DMS79 treated with DMSO at 0.1 percent for 48 hours (cell line): ENCODE measurements around the gene TSPAN18.
"Not testable (repeated sequence)": the region's sequence is repeated elsewhere in the genome, so short reads cannot be mapped to it uniquely, and the experiment has no call there.

Experiments
- DNase-seq: peaks from one replicate; lab custom pipeline; 2025; lab: John Stamatoyannopoulos, UW

TSPAN18 gene

GRCh38 chr11:44868455-44869421 is 142.0 kb downstream of the TSPAN18 start:
- peak; percentile 52 for DNase-seq

DNA sequence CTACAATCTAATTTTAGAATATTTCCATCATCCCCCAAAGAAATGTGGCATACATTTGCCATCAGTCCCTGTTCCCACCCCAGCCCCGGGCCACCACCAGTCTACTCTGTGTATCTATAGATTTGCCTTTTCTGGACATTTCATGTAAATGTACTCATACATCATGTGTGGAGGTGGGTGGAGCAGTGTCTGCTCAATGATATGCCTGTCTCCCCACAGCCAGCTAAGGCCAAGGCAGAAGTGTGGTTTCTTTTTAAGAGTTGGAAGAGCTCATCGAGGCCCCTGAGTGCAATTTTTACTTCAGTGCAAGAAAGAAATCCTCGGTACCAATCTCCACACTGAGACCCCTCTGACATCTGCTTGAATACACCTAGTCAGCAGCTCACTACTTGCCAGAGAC is 143.4 kb downstream of the TSPAN18 start:
- DNase-seq = no peak

DNA sequence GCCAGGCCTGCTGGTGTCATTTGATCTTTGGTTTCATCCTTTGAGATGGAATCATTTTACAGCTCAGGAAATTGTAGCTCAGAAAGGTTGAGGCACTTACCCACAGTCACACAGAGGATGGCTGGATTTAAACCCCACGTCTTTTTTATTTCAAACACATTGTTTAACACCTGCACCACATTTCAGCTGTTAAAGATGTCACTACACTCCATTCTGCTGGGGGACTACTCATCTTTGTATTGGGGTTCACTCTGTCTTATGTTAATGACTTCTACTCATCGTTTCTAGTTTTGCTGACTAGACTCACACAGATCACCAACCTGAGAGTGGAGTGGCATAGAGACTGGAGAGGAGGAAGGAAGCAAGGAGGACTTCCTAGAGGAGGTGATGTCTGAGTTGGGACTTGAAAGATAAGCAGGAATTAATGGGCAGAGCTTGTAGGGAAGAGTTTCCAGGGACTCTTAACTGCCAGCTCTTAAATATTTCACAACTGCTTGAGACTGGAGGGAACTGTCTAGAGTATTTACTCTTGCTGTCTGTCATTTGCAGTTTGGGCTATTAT is 143.9 kb downstream of the TSPAN18 start:
- no peak for DNase-seq

DNA sequence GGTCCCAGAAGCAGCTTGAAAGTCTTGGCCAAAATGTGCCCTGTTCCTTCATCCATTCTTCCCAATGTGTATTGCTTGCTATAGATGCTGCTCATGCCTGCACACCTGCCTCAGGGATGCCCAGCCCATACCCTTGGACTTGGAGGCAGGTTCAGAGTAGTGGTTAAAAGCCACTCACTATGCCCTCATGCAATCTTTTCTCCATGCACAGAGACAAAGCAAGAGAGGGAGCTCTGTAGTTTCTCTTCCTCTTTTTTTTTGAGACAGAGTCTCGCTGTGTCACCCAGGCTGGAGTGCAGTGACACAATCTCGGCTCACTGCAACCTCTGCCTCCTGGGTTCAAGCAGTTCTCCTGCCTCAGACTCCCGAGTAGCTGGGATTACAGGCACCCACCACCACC is 144.9 kb downstream of the TSPAN18 start:
- not testable (repeated sequence) for DNase-seq

- no peak for DNase-seq
Measured at GRCh38 chr11:44872556-44872955, 145.8 kb downstream of the TSPAN18 start.

GRCh38 chr11:44873537-44873936 is 146.8 kb downstream of the TSPAN18 start:
- DNase-seq = peak; percentile 84

DNA sequence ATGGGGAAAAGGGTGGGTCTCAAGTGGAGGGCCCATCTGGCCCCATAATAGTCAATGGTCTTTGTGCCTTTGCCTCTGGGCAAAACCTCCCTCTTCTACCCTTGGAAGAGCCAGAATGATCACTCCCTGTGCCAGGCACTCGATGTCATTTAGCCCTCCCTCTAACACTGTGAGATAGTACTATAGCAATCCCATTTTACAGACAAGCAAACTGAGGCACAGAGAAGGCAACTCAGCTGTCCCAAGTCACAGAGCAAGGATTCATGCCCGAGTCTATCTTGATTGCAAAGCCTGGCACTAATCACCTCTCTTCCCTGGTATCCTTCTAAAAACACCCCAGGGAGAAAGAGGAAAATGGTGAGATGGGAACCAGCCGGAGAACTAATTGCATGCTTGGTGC is 147.5 kb downstream of the TSPAN18 start:
- no peak for DNase-seq

GRCh38 chr11:44875037-44875436 is 148.3 kb downstream of the TSPAN18 start:
- DNase-seq = no peak

GRCh38 chr11:44876194-44876723 is 149.5 kb downstream of the TSPAN18 start:
- DNase-seq = no peak

- DNase-seq = no peak
Measured at GRCh38 chr11:44876906-44877305, 150.1 kb downstream of the TSPAN18 start.

DNA sequence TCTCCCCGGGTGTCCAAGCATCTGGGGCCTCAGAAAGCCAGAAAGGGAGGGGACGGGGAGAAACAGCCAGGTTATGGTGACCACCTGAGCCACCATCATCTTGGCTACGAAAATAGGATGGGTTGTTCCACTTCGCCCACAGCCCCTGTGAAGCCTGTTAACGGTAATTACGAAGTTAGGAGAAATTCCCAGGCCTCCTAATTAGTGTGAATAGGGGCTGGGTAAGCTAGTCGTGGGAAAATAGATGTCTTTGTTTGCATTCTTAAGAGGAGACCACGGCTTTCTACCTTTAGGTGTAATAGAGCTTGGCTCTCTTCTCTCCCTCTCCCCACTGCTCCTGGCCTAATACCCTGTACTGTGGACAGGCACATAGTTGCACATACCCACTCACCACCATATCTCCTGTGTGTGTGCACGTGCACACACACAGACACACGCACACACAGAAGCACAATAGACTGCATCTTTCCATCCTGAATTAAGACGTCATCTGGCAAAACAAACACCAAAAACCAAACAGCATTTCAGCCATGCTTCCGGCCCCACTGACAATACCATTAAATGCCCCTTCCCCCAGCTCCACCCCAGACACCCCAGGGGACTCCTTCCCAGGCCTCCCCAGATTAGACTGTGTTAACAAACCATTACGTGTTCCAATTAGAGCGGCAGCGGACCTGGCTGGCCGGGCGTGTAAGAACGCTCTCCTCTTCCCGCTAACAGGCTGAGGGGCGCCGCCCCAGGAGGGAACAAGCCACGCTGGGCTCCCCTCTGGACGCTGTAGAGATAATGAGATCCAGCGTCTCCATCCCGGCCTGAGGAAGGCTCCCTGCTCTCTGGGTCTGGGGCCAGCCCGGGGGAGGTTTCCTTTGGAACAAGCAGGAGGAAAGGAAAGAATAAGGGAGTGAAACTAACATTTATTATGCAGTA is 151.1 kb downstream of the TSPAN18 start:
- DNase-seq = peak; percentile 67

DNA sequence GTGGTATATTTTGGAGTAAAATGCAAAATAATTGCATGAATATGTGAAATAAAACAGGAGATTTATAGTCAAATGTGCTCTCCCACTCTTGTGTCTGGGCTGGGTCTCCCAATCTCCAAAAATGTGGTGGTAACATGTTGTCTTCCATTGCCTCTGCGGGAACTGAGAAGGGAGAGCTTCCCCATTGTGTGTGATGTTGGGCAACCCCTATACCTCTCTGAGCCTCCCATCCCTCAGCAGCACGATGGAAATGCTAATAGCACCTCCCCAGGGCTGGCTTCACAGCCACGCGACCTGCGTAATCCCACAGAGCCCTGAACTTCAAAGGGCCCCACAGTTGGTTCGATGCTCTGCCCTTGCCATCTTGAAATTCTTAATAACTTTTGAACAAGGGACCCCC is 151.9 kb downstream of the TSPAN18 start:
- DNase-seq = peak; percentile 21

DNA sequence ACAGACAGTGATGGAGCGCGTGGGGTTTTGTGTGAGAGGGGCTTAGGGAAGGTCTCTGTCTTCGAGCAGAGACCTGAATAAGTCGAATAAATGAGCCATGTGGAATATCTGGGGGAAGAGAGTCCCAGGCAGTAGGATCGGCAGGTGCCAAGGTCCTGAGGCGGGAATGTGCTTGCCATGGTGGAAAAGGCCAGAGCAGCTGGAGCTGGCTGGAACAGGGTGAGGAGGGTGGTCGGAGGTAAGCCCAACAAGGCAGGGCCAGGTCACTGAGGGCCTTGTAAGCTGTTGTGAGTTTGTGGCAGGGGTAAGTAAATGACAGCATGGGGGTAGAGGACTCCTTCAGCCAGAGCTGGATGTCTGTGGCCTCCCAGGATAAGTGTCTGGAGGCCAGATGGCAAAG is 152.7 kb downstream of the TSPAN18 start:
- no peak for DNase-seq

DNA sequence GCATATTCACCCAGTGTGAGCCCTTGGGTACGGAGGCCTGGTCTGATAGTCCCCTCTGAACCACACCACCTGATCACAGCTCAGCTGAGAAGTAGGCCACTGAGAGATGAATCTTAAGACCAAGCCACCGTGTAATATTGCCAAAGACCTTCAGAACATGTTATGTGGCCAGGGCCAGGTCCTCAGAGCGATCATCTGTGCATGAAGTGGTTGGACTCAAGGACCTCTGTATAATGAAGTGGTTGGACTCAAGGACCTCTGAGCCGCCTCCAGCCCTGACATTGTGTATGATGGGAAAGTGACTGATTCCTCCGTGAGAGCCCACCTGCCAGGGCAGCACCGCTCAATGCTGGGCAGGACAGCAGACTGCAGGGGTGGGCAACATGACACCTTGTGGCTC is 153.7 kb downstream of the TSPAN18 start:
- peak; percentile 97 for DNase-seq

DNA sequence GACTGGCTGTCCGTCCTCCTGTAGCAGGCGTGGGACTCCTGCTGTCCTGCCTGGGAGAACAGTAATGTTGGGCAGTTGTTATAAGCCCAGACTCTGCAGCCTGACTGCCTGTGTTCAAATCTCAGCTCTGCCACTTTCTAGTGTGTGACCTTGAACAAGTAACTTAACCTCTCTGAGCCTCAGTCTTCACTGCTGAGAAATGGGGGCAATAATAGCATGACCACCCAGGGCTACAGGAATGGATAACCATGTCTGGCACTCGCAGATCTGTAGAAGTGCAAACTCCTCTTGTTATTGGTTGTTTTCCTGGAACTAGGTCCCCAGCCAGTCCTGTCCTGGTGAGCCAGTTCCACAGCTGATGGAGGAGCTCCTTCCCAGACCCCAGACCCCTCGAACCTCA is 154.2 kb downstream of the TSPAN18 start:
- no peak for DNase-seq

GRCh38 chr11:44883277-44883676 is 156.5 kb downstream of the TSPAN18 start:
- no peak for DNase-seq

DNA sequence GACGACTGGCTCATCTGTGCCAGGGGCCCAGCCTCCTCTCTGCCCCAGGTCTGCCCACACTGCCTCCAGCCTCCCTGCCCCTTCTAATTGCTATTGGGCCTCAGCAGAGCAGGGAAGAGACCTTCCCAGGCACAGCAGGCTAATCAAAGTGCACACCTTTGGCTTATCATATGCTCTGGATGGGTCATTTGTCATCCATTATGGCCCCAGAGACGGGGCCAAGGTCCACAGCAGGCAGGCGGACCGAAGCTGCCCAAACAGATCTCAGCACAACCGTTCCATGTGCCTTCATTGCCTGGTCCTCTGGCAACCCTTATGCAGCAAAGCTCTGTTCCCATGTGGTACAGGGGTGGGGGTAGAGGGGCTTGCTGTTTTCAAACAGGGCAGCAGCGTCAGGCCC is 157.3 kb downstream of the TSPAN18 start:
- DNase-seq = no peak

- no peak for DNase-seq
Measured at GRCh38 chr11:44885065-44885810, 158.5 kb downstream of the TSPAN18 start.

DNA sequence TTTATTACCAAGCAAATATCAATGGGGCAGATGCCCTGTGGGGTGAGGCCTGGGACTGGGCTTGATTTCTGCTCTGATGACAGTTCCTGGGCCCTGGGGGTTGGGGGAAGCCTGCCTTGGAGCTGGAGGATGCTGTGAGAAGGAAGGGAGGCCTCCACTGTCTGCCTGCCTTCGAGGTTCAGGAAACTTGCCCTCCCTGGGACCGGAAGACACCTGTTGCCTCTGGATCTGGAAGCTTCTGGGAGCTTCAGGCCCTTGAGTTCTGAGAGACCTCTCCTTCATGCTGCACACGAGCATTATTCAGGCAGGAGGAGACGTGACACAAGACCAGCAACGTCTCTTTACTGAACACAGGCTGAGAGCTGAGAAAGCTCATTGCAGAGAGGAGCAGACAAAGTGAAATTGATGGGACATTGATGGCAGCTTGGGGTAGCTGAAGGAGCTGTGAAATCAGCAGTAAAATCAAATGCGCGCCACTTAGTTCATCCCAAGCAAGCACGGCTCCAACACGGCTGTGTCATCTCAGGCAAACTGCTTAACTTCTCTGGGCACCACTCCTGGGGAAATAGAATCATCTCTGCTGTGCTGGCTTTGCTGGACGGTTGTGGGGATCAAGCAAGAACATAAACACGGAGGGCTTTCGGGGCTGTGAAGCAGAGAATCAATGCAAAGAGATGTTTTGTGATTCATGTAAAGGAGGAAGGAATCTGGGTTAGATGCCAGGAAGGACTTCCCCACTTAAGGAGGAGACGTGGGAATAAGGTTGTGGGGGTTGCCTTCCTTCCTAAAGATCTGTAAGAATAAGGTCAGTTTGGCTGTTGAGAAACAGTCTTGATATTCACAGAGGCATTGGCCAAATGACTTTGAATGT is 159.4 kb downstream of the TSPAN18 start:
- no peak for DNase-seq

- no peak for DNase-seq
Measured at GRCh38 chr11:44886790-44887140, 160.0 kb downstream of the TSPAN18 start.

DNA sequence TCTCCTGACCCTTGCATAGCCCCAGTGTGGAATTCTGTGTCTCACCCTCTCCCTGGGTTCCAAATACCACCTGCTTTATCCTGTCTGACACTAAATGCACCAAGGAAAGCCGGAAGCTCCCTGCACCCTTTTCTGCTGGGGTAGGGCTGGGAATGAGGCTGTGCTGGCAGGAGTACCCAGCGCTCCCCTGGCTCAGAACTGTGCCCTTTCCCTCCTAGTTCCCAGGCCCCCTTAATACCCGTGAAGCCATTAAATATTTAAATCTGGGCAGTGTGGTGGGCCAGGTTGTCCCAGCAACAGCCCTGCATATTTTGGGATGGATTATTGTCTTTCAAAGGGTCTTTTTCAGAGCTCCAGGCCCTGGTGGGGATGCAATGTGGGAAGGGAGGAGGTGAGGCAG is 160.9 kb downstream of the TSPAN18 start:
- DNase-seq = no peak
